ENCODE results near the gene NAB2.

NAB2 gene

GRCh38 chr12:57124261-57124877, 35.5 kb downstream of the NAB2 start:
- TF ChIP-seq CTCF (IDR thresholded peaks at IDR 0.05; ENCODE audit: insufficient read depth, low read length, poor library complexity, severe bottlenecking), result peak; percentile 67
- TF ChIP-seq EZH2phosphoT487 (conservative IDR thresholded peaks at IDR 0.05; ENCODE audit: low read length), result no peak
- H3F3A ChIP-seq (ENCODE audit: insufficient read depth), result no peaks in the 10 kb centered on the region
- H3K36me3 ChIP-seq (ENCODE audit: low read length), result no peaks in the 10 kb centered on the region
- no peak overlapping the region for H3K4me3 ChIP-seq (ENCODE audit: insufficient read depth, low read length, poor library complexity, severe bottlenecking)
- H3K9ac ChIP-seq (ENCODE audit: low read length), result no peak overlapping the region
- H2AFZ ChIP-seq (ENCODE audit: low read depth, low read length, severe bottlenecking), result no peak overlapping the region
- H3K79me2 ChIP-seq (ENCODE audit: insufficient read depth, low read length), result no peaks in the 10 kb centered on the region
- no peak overlapping the region for H3K27ac ChIP-seq (ENCODE audit: low read depth, low read length)
- H3K27me3 ChIP-seq (ENCODE audit: low read length), result no peaks in the 10 kb centered on the region
- H4K20me1 ChIP-seq (ENCODE audit: low read depth, low read length), result no peaks in the 10 kb centered on the region
- no peak overlapping the region for H3K4me2 ChIP-seq (ENCODE audit: low read depth, low read length, poor library complexity, severe bottlenecking)
- H3K9me3 ChIP-seq (ENCODE audit: insufficient read depth, low read length), result no peaks in the 10 kb centered on the region
- H3K9me2 ChIP-seq (replicated peaks; ENCODE audit: insufficient read depth, low read length), result no peaks in the 10 kb centered on the region

- Histone ChIP-seq H3K4me2 (ENCODE audit: low read depth, low read length, poor library complexity, severe bottlenecking) (no peak overlapping the region), H3K27ac (ENCODE audit: low read depth, low read length) (no peak overlapping the region), H3F3A (ENCODE audit: insufficient read depth) (no peaks in the 10 kb centered on the region), H3K9ac (ENCODE audit: low read length) (no peak overlapping the region), H4K20me1 (ENCODE audit: low read depth, low read length) (no peaks in the 10 kb centered on the region), H3K27me3 (ENCODE audit: low read length) (no peaks in the 10 kb centered on the region), H3K4me3 (ENCODE audit: insufficient read depth, low read length, poor library complexity, severe bottlenecking) (no peak overlapping the region), H3K79me2 (ENCODE audit: insufficient read depth, low read length) (no peaks in the 10 kb centered on the region), H3K36me3 (ENCODE audit: low read length) (no peaks in the 10 kb centered on the region), H2AFZ (ENCODE audit: low read depth, low read length, severe bottlenecking) (no peak overlapping the region), H3K9me3 (ENCODE audit: insufficient read depth, low read length) (no peaks in the 10 kb centered on the region), H3K9me2 (replicated peaks; ENCODE audit: insufficient read depth, low read length) (no peaks in the 10 kb centered on the region)
- TF ChIP-seq CTCF (IDR thresholded peaks at IDR 0.05; ENCODE audit: insufficient read depth, low read length, poor library complexity, severe bottlenecking) (no peak), EZH2phosphoT487 (conservative IDR thresholded peaks at IDR 0.05; ENCODE audit: low read length) (no peak)
Measured at GRCh38 chr12:57126061-57126460, 37.1 kb downstream of the NAB2 start.

- Histone ChIP-seq H3K9ac (ENCODE audit: low read length) (no peak overlapping the region), H3K9me3 (ENCODE audit: insufficient read depth, low read length) (no peaks in the 10 kb centered on the region), H2AFZ (ENCODE audit: low read depth, low read length, severe bottlenecking) (no peak overlapping the region), H3K9me2 (replicated peaks; ENCODE audit: insufficient read depth, low read length) (no peaks in the 10 kb centered on the region), H3F3A (ENCODE audit: insufficient read depth) (no peaks in the 10 kb centered on the region), H3K36me3 (ENCODE audit: low read length) (no peaks in the 10 kb centered on the region), H3K4me3 (ENCODE audit: insufficient read depth, low read length, poor library complexity, severe bottlenecking) (no peak overlapping the region), H3K79me2 (ENCODE audit: insufficient read depth, low read length) (no peaks in the 10 kb centered on the region), H4K20me1 (ENCODE audit: low read depth, low read length) (no peaks in the 10 kb centered on the region), H3K4me2 (ENCODE audit: low read depth, low read length, poor library complexity, severe bottlenecking) (no peak overlapping the region), H3K27ac (ENCODE audit: low read depth, low read length) (no peak overlapping the region), H3K27me3 (ENCODE audit: low read length) (no peaks in the 10 kb centered on the region)
- no peak for TF ChIP-seq EZH2phosphoT487 (conservative IDR thresholded peaks at IDR 0.05; ENCODE audit: low read length)
- no peak for TF ChIP-seq CTCF (IDR thresholded peaks at IDR 0.05; ENCODE audit: insufficient read depth, low read length, poor library complexity, severe bottlenecking)
Measured at GRCh38 chr12:57126561-57126960, 37.6 kb downstream of the NAB2 start.

Measured in SU-DHL-6 (cell line).